Suprapubic skin (tissue), 4 donors: ENCODE measurements around the gene PANK4. TPM values are rescaled to one million over a fixed set of nuclear protein-coding genes. Genes with fewer than 3 reads are reported as not detected.

ENCODE experiments used
- DNase-seq, 2 donors: peaks; one replicate each; pipeline ENCODE4 v3.0.0-alpha.2; 2019; ENCODE audit warnings: low spot score in 2 of 2
- H3K27ac ChIP-seq: fragments of 200-600 bp; sonication (generic); one replicate; pipeline ENCODE4 v1.5.1; 2019
- H3K27me3 ChIP-seq: fragments of 200-600 bp; sonication (generic); one replicate; pipeline ENCODE4 v1.5.1; 2019
- H3K36me3 ChIP-seq: fragments of 200-600 bp; sonication (generic); one replicate; pipeline ENCODE4 v1.5.1; 2019
- H3K4me1 ChIP-seq: fragments of 200-600 bp; sonication (generic); one replicate; pipeline ENCODE4 v1.5.1; 2019
- H3K4me3 ChIP-seq: fragments of 200-600 bp; sonication (generic); one replicate; pipeline ENCODE4 v1.5.1; 2019; ENCODE audit warnings: mild to moderate bottlenecking
- H3K9me3 ChIP-seq: fragments of 200-600 bp; sonication (generic); one replicate; pipeline ENCODE4 v1.5.1; 2019
- CTCF ChIP-seq, 2 donors: fragments of 200-600 bp in 1 of 2; fragments of 450-650 bp in 1 of 2; sonication (generic) in 1 of 2; IDR thresholded peaks; one replicate each; pipeline ENCODE4 v1.5.1; 2016 to 2019; ENCODE audit warnings: antibody characterized with exemption in 2 of 2, mild to moderate bottlenecking in 1 of 2, moderate library complexity in 1 of 2
- EP300 ChIP-seq: sonication (generic); formaldehyde crosslinking; IDR thresholded peaks from one replicate; pipeline ENCODE4 v1.6.1; 2017; ENCODE audit warnings: antibody characterized with exemption
- POLR2A ChIP-seq, 2 donors: fragments of 450-650 bp; IDR thresholded peaks; one replicate each; pipeline ENCODE4 v1.6.1; 2017; ENCODE audit warnings: antibody characterized with exemption in 2 of 2, mild to moderate bottlenecking in 2 of 2, moderate library complexity in 2 of 2
- POLR2AphosphoS5 ChIP-seq, 3 donors: sonication (generic); formaldehyde crosslinking; IDR thresholded peaks; one replicate each; pipeline ENCODE4 v1.6.1; 2017; ENCODE audit warnings: antibody characterized with exemption in 3 of 3
- WGBS: methylation state at CpG from one replicate; pipeline ENCODE4 v1.1.5; 2018; 5-methylcytosine and 5-hydroxymethylcytosine counted together
- total RNA-seq, 4 donors: library from RNA; depleted of rRNA; stranded (reverse); fragments of >200 nt; gene quantifications; one replicate each; pipeline ENCODE4 v1.1.0, GENCODE V29; 2016

PANK4 gene
- total RNA-seq, 4 donors from 2014 or later, result 17.7 to 36.0 (median 29.7) TPM

GRCh38 chr1:2528611-2528965, 2.2 kb upstream of the PANK4 start:
- 19% methylated on average over 6 of the region's 10 CpGs for WGBS
- Histone ChIP-seq H3K9me3 (no peaks in the 10 kb centered on the region), H3K4me1 (peaks cover 93% of the 10 kb centered on the region), H3K27me3 (peaks cover 31% of the 10 kb centered on the region), H3K27ac (peak overlapping the region; percentile 9), H3K36me3 (no peaks in the 10 kb centered on the region), H3K4me3 (peak overlapping the region; percentile 48)
- TF ChIP-seq CTCF (IDR thresholded peaks at IDR 0.05) (no peak), POLR2A (IDR thresholded peaks at IDR 0.05) (no peak), POLR2AphosphoS5 (IDR thresholded peaks at IDR 0.05) (no peak), EP300 (no peak)
- DNase-seq, result no peak

GRCh38 chr1:2528016-2528415, 1.6 kb upstream of the PANK4 start:
- no peak for DNase-seq
- 20% methylated on average over 1 of the region's 12 CpGs for WGBS
- H3K4me1 ChIP-seq, result peaks cover 93% of the 10 kb centered on the region
- H3K9me3 ChIP-seq, result no peaks in the 10 kb centered on the region
- no peaks in the 10 kb centered on the region for H3K36me3 ChIP-seq
- H3K4me3 ChIP-seq, result no peak overlapping the region
- peak overlapping the region; percentile 78 for H3K27ac ChIP-seq
- TF ChIP-seq CTCF (IDR thresholded peaks at IDR 0.05), result no peak
- TF ChIP-seq POLR2AphosphoS5 (IDR thresholded peaks at IDR 0.05), result no peak
- TF ChIP-seq POLR2A (IDR thresholded peaks at IDR 0.05), result no peak
- no peak for TF ChIP-seq EP300
- peaks cover 31% of the 10 kb centered on the region for H3K27me3 ChIP-seq

- Histone ChIP-seq H3K27me3 (peaks cover 26% of the 10 kb centered on the region), H3K4me3 (no peak overlapping the region), H3K36me3 (no peaks in the 10 kb centered on the region), H3K9me3 (no peaks in the 10 kb centered on the region), H3K27ac (peak overlapping the region; percentile 78), H3K4me1 (peaks cover 89% of the 10 kb centered on the region)
- 60% methylated on average over 1 of the region's 4 CpGs for WGBS
- DNase-seq, result no peak
- TF ChIP-seq POLR2A (IDR thresholded peaks at IDR 0.05) (no peak), POLR2AphosphoS5 (IDR thresholded peaks at IDR 0.05) (no peak), EP300 (no peak), CTCF (IDR thresholded peaks at IDR 0.05) (no peak)
These were observed 1.1 kb upstream of the PANK4 start for GRCh38 chr1:2527556-2527860.

- Histone ChIP-seq H3K27ac (peak overlapping the region; percentile 78), H3K27me3 (peaks cover 21% of the 10 kb centered on the region), H3K36me3 (no peaks in the 10 kb centered on the region), H3K4me3 (peak overlapping the region; percentile 58), H3K9me3 (no peaks in the 10 kb centered on the region), H3K4me1 (peaks cover 84% of the 10 kb centered on the region)
- peak in 1 of 2 donors; percentile 82 for DNase-seq
- TF ChIP-seq CTCF (IDR thresholded peaks at IDR 0.05), result no peak
- TF ChIP-seq EP300, result no peak
- no peak for TF ChIP-seq POLR2A (IDR thresholded peaks at IDR 0.05)
- TF ChIP-seq POLR2AphosphoS5 (IDR thresholded peaks at IDR 0.05), result no peak
- 23% methylated on average over 8 of the region's 20 CpGs for WGBS
These were observed 594 bp upstream of the PANK4 start for GRCh38 chr1:2526824-2527555.

- H3K4me3 ChIP-seq, result peak overlapping the region; percentile 58
- DNase-seq, result no peak
- H3K27ac ChIP-seq, result no peak overlapping the region
- TF ChIP-seq CTCF (IDR thresholded peaks at IDR 0.05) (no peak), POLR2AphosphoS5 (IDR thresholded peaks at IDR 0.05) (no peak), EP300 (no peak), POLR2A (IDR thresholded peaks at IDR 0.05) (no peak)
- no peaks in the 10 kb centered on the region for H3K9me3 ChIP-seq
- H3K36me3 ChIP-seq, result peaks cover 13% of the 10 kb centered on the region
- peaks cover 6% of the 10 kb centered on the region for H3K27me3 ChIP-seq
- peaks cover 70% of the 10 kb centered on the region for H3K4me1 ChIP-seq
- 4% methylated on average over 17 of the region's 20 CpGs for WGBS
These were observed 850 bp downstream of the PANK4 start for GRCh38 chr1:2525572-2525919.
